ENCODE data around the gene DCX. TPM values are rescaled to one million over a fixed set of nuclear protein-coding genes. Genes with fewer than 3 reads are reported as not detected.

The DCX gene
- total and polyA plus RNA-seq, 3 donors from 2014 or later = 0.16 to 0.44 (median 0.19) TPM

GRCh38 chrX:111443946-111444345 is 32.0 kb upstream of the DCX start:
- no peak for DNase-seq
- intact Hi-C loops (cut with DNase I; ENCODE audit: low total_unique reads) = no loop called here
- Histone ChIP-seq H3K4me3 (no peak overlapping the region), H3K9me3 (no peaks in the 10 kb centered on the region), H3K27me3 (no peaks in the 10 kb centered on the region), H3K4me1 (no peaks in the 10 kb centered on the region), H3K36me3 (ENCODE audit: low read depth, missing control alignments) (no peaks in the 10 kb centered on the region), H3K27ac (no peak overlapping the region)
- TF ChIP-seq CTCF (IDR thresholded peaks at IDR 0.05) (no peak), POLR2A (IDR thresholded peaks at IDR 0.05) (no peak)
- 79 to 90% methylated on average over 1 of the region's 1 CpG for WGBS, 2 donors

- intact Hi-C loops (cut with DNase I; ENCODE audit: low total_unique reads) = no loop called here
- H3K27me3 ChIP-seq = no peaks in the 10 kb centered on the region
- no peak for TF ChIP-seq POLR2A (IDR thresholded peaks at IDR 0.05)
- no peak for TF ChIP-seq CTCF (IDR thresholded peaks at IDR 0.05)
- H3K27ac ChIP-seq = no peak overlapping the region
- no peak for DNase-seq
- WGBS, 2 donors = 82 to 90% methylated on average over 2 of the region's 2 CpGs
- no peaks in the 10 kb centered on the region for H3K36me3 ChIP-seq (ENCODE audit: low read depth, missing control alignments)
- no peaks in the 10 kb centered on the region for H3K4me1 ChIP-seq
- no peaks in the 10 kb centered on the region for H3K9me3 ChIP-seq
- H3K4me3 ChIP-seq = no peak overlapping the region
These were observed 30.8 kb upstream of the DCX start for GRCh38 chrX:111442791-111443190.

GRCh38 chrX:111435469-111435868 is 23.5 kb upstream of the DCX start:
- H3K27me3 ChIP-seq = no peaks in the 10 kb centered on the region
- H3K36me3 ChIP-seq (ENCODE audit: low read depth, missing control alignments) = no peaks in the 10 kb centered on the region
- WGBS, 2 donors = 43 to 64% methylated on average over 1 of the region's 1 CpG
- H3K27ac ChIP-seq = no peak overlapping the region
- H3K4me1 ChIP-seq = no peaks in the 10 kb centered on the region
- no peak for TF ChIP-seq CTCF (IDR thresholded peaks at IDR 0.05)
- no peak for TF ChIP-seq POLR2A (IDR thresholded peaks at IDR 0.05)
- DNase-seq = no peak
- intact Hi-C loops (cut with DNase I; ENCODE audit: low total_unique reads) = no loop called here
- no peaks in the 10 kb centered on the region for H3K9me3 ChIP-seq
- no peak overlapping the region for H3K4me3 ChIP-seq

- Histone ChIP-seq H3K27me3 (no peaks in the 10 kb centered on the region), H3K36me3 (ENCODE audit: low read depth, missing control alignments) (no peaks in the 10 kb centered on the region), H3K4me1 (no peaks in the 10 kb centered on the region), H3K9me3 (no peaks in the 10 kb centered on the region), H3K27ac (no peak overlapping the region), H3K4me3 (no peak overlapping the region)
- no peak for DNase-seq
- intact Hi-C loops (cut with DNase I; ENCODE audit: low total_unique reads) = no loop called here
- TF ChIP-seq CTCF (IDR thresholded peaks at IDR 0.05) (no peak), POLR2A (IDR thresholded peaks at IDR 0.05) (no peak)
- 100% methylated on average over 2 of the region's 2 CpGs; no CpG with 5 or more reads in 1 of the 2 donors for WGBS, 2 donors
These were observed 19.0 kb upstream of the DCX start for GRCh38 chrX:111431001-111431400.

- Histone ChIP-seq H3K4me3 (no peak overlapping the region), H3K9me3 (no peaks in the 10 kb centered on the region), H3K27ac (no peak overlapping the region), H3K27me3 (no peaks in the 10 kb centered on the region), H3K4me1 (no peaks in the 10 kb centered on the region), H3K36me3 (ENCODE audit: low read depth, missing control alignments) (no peaks in the 10 kb centered on the region)
- no peak for DNase-seq
- intact Hi-C loops (cut with DNase I; ENCODE audit: low total_unique reads) = no loop called here
- 38 to 43% methylated on average over 1 to 2 of the region's 2 CpGs for WGBS, 2 donors
- TF ChIP-seq CTCF (IDR thresholded peaks at IDR 0.05) = no peak
- TF ChIP-seq POLR2A (IDR thresholded peaks at IDR 0.05) = no peak
These were observed 435 bp downstream of the DCX start for GRCh38 chrX:111411557-111411956.
